ENCODE data around the gene PVALEF.

Gene PVALEF

DNA sequence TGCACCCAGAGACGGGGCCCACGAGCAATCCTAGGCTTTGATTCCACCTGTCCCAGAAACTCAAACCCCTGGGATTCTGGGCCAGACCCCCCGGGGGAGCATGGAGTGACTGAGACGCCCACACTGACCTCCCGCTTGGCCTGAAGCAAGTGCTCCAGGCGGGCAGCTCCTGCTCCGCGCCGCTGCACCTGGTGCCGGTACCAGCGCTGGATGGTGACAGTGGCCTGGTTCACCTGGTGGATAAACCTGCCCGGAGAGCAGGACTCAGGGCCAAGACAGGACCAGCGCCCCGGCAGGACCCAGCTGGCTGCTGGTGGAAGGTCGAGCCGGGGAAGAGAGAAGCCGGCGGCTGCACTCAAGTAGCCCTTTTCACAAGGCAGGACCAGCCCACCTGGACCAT is 34.9 kb downstream of the PVALEF start:
- DNase-seq, result no peak

DNA sequence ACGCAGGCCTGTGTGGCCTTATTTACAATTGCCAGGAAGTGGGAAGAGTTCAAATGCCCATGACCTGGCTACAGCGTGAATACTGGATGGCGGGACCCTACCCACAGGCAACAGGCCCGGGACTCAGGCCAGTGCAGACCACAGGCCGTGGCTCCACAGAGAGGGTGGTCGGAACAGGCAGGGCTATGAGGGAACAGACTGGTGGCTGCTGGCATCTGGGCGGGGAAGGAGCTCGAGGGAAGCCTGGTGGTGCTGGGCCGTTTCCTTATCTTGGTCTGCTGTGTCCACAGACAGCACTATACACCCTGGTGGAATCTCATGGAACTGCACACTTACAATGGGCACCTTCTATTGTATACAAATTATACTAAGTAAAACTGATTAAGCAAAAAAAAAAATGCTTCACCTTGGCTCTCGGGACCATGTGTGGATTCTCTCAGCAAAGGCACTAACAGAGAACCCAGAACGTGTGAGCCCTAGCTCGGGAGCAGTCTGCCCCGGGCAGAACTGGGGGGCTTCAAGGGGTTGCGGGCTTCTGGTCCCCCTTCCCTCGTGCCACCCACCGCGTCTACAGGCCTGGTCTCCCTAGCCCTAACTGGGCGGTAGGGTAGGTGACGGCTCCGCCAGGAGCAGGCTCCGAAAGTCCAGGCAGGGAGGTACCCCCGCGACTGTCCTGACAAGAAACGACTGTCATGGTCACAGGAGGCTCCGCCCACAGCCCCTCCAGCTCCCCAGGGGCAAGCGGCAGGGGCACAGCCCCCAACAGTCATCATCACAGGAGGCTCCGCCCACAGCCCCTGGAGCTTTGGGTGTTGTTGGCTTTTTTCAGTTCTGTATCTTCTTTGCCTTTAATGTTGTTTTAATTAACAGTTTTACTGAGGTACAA is 35.6 kb downstream of the PVALEF start:
- no peak for DNase-seq

GRCh38 chr17:81202318-81202717 is 37.0 kb downstream of the PVALEF start:
- DNase-seq, result no peak

DNA sequence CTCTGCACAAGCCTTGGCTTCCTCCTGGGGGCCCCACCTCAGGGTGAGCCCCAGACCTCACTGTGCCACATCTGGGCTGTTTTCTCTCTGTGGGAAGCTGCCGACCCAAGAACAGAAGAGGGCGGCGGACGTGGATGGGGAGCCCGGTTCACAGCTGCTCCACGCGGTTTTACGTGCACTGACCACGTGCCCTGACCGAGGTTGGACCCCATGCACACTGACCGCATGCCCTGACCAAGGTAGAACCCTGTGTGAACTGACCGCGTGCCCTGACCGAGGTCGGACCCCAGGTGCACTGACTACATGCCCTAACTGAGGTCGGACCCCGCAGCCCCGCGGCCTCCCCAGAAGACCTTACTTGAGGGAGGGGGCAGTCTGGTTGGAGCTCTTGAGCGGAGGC is 37.8 kb downstream of the PVALEF start:
- DNase-seq, result no peak

- DNase-seq, result no peak
Observed at GRCh38 chr17:81204578-81204977, 39.3 kb downstream of the PVALEF start.

- no peak for DNase-seq
Observed at GRCh38 chr17:81206166-81206565, 40.9 kb downstream of the PVALEF start.

DNA sequence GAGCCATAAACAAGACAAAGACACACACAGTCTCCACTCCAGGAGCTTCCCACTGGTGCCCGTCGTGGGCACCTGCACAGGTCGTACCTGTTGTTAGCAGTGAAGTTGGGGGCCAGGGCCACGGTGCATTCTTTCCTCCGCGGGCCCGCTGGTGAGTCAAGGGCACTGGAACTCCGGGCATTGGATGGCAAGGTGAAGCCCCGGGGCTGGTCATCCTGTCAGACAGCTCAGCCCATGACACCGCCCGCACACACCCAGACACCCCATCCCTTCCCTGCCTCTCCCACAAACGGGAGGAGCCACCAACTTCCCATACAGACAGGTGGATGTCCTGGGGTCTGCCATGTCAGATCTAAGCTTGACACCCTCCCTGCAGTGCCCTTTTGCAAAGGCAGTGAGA is 41.4 kb downstream of the PVALEF start:
- no peak for DNase-seq

- no peak for DNase-seq
Observed at GRCh38 chr17:81207610-81208581, 42.6 kb downstream of the PVALEF start.

GRCh38 chr17:81208651-81209050 is 43.3 kb downstream of the PVALEF start:
- no peak for DNase-seq

DNA sequence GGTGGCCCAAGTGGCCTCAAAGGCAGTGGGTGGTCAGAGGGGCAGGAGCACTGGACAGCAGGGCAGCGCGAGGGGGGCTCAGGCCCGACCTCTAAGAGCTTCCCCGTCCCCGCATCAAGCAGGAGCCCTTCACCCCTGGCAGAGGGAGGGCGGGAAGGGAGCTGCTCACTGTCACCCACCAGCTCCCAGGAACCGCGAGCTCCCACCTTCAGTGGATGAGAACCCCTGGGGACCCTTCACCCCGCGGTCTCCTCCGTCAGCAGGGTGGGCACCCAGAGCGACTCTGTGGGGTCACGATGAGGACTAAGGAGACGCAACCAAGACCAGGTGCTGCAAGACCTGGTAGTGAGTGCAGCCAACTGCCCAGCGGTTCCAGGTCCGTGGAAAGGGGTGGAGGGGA is 43.8 kb downstream of the PVALEF start:
- no peak for DNase-seq

DNA sequence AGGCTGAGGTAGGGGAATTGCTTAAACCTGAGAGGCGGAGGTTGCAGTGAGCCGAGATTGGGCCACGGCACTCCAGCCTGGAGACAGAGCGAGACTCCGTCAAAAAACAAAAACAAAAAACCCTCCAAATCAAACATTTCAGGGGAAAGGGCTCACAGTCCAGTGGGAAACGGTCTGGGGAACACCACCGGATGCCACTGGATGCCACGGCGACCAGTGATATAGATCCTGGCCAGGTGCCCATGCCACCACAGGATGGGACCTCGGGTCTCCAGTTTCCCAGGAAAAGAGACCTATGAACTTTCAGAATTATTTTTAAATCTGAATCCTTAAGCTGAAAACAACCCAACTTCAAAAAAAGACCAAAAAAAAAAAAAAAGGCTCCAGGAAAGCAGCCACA is 45.2 kb downstream of the PVALEF start:
- no peak for DNase-seq

DNA sequence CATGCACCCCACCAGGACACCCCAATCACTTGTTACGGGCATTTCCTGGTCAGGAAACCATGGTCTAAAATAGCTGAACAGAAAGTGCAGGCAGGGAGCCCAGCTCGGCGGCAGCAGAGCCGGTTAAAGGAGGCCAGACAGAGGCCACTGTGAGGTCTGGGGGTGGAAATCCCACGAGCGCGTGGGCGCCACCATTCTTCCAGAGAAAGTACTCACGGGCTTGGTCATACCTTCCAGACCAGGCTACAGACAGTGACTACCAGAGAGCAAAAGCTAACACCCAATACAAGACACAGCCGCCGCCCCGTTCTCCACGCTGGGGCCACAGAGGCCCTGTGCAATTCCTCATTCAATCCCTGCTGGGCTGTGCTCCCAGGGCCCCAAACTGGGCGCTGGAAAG is 45.6 kb downstream of the PVALEF start:
- DNase-seq, result no peak

DNA sequence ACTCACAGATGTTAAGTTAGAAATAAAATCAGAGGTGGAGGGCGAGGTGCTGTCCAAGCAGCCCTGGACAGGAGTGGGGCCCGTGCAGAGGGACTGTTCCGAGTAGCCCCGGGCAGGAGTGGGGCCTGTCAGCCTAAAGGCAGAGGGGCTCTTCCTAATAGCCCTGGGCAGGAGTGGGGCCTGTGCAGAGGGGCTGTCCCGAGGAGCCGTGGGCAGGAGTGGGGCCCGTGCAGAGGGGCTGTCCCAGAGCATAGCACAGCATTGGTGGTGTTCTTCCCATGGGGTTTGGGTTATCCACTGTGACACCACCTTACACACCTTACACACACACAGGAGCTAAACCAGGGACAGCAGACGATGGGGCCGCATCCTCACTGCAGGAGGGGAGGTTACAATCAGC is 47.1 kb downstream of the PVALEF start:
- DNase-seq, result no peak

DNA sequence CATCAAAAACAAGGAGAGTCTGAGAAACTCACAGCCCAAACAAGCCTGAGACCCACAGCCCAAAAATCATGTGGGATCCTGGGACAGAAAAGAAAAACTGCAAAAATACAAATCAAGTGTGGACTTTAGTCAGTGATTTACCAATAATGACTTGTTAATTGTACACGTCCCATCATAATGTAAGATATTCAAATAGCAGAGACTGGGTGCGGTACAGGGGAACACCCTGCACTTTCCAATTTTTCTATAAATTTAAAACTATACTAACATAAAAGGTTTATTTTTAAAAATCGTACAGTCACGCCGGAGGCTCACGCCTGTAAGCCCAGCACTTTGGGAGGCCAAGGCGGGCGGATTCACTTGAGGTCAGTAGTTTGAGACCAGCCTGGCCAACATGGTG is 48.7 kb downstream of the PVALEF start:
- DNase-seq, result no peak

DNA sequence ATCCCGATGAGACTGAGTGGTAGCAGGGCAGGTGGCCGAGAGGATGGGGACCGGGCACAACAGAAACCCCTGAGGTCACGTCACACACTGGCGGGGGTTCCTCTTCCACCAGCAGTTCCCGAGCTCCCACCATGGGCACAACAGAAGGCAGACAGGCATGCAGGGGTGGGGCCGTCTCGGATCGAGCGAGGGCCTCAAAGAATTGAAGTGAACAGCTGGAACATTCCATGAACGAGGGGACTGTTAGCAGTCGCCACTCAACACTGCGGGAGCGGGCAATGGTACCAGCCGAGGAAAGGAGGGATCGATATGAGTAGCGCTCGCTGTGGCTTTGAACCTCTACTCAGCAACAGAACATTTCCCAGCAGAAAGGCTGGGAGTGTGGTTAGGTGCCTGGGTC is 52.2 kb downstream of the PVALEF start:
- no peak for DNase-seq

DNA sequence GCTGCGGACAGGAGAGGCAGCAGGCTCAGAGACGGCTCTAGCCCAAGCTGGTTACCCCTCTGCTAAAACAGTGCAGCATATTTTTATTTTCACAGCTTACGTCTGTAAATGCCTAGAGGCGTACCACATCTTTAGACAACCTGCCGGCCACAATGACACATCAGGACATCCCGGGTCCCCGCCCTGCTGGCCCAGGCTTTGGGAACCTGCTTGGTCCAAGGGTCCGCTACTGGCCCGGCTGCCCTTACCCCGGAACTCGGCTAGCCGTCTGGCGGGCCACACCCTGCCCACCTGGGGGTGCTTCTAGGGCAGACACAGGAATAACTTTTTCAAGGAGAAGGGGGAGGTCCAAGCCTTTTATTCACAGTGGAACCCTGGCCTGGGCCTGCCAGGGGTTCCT is 53.2 kb downstream of the PVALEF start:
- DNase-seq, result no peak

- no peak for DNase-seq
Observed at GRCh38 chr17:81218991-81219390, 53.7 kb downstream of the PVALEF start.

DNA sequence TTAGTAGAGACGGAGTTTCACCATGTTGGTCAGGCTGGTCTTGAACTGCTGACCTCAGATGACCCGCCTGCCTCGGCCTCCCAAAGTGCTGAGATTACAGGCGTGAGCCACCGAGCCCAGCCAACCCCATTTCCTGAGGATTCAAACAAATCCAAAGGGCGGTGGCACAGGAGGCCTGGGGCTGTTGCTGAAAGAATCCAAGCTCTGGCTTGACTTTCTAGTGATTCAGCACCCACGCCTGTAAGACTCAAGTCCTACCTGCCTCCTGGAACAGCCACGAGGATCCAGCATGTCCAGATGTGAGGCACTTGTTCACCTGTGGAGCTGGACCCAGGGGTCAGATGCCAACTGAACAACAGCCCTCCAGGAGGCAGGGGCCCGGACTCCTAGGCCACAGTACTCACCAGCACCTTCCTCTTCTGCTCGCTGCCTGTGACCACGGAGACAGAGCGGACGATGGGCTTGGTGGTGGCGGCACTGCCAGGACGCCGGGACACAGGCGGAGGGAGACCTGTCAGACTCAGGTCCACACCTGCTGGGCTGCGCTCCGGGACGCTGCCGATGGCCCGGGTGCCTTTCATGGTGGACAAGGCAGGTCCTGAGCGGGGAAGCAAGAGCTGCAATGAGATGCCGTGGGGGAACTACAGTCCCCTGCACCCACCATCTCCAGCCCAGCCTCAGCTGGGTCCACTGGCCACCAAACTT is 54.3 kb downstream of the PVALEF start:
- no peak for DNase-seq

DNA sequence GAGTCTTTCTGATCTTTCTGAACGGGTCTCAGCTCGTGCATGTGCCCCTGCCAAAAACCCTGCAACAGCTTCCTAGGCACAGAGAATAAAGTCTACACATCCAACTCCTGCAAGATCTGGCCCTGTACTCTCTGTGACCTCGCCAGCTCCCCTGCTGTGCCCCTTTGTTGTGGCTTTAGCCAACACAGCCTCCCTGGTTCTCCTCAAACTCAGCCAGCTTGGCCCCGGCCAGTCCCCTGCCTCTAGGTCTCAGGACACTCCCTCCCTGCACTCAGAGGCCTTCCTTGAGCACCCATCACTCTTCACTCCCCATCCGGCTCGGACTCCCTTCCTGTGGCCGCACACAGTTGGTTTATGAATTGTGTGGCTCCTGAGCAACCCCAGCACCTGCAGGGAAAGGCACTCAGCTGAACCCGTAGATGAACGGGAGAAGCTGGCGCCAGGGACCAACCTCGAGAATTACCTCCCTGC is 56.1 kb downstream of the PVALEF start:
- DNase-seq, result no peak

GRCh38 chr17:81221842-81222619 is 56.7 kb downstream of the PVALEF start:
- DNase-seq, result no peak

DNA sequence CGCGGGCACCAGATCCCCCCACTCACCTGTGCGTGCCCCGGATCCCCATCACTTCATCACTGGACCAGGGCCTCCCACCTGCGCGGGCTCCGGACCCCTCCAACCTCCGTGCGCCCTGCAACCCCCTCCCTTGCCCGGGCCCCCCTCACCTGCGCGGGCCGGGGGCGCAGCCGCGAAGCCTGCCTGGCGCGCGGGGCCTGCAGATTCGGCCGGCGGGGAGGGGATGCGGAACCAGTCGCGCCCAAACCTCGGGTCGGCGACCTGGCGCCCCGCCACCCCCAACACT is 57.3 kb downstream of the PVALEF start:
- DNase-seq, result no peak
